Transverse colon (tissue), 4 donors: ENCODE measurements around the gene SLIT3.

Experiments
- CTCF ChIP-seq, 5 experiments: fragments of 200-600 bp in 3 of 5; fragments of 450-650 bp in 2 of 5; sonication (generic) in 3 of 5; IDR thresholded peaks; 1 replicate in 2 of 5; 2 replicates in 3 of 5; pipeline ENCODE4 v1.5.1; 2016 to 2017; ENCODE audit warnings: antibody characterized with exemption in 5 of 5, inconsistent platforms in 3 of 5, mild to moderate bottlenecking in 2 of 5, moderate library complexity in 1 of 5
- EP300 ChIP-seq: sonication (generic); formaldehyde crosslinking; IDR thresholded peaks from one replicate; pipeline ENCODE4 v1.6.1; 2017; ENCODE audit warnings: antibody characterized with exemption, low read depth
- POLR2A ChIP-seq: fragments of 450-650 bp; IDR thresholded peaks from one replicate; pipeline ENCODE4 v1.6.1; 2016; ENCODE audit warnings: antibody characterized with exemption, mild to moderate bottlenecking, moderate library complexity
- POLR2AphosphoS5 ChIP-seq, 3 donors: sonication (generic); formaldehyde crosslinking; IDR thresholded peaks; one replicate each; pipeline ENCODE4 v1.6.1; 2016; ENCODE audit warnings: antibody characterized with exemption in 3 of 3

DNA sequence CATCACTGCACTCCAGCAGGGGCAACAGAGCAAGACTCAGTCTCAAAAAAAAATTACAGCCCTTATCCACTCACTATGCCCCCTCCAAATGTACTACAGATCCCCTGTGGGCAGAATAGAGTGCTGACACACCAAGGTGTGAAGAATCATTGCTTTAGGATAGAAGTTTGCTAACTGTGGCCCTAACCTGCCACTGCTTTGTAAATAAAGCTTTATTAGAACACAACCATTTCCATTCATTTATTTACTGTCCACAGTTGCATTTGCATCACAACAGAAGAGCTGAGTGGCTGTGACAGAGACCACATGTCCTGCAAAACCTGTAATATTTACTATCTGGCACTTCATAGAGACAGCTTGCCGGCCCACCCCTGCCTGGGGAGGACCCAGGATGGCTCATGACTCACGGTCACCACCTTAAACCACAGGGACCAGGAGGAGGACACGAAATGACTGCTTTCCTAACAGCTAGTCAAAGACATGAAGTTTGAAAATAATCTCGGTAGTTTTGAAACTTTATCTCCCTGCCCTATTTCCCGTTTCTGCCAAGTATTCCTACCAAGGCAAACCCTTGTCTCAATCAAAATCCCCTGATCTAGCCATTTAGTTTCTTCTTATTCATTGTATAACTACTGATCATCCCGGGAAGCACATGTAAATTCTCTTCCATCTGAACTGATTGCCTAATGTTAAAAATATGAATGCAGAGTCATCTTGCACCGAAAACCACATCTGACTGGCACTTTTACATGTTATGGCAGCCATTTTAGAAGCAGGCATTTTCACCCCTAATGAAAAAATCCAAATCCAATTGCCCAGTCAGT is 206.1 kb downstream of the SLIT3 start:
- TF ChIP-seq EP300 (no peak), CTCF (IDR thresholded peaks at IDR 0.05) (no peak), POLR2A (no peak), POLR2AphosphoS5 (IDR thresholded peaks at IDR 0.05) (no peak)
